GM19023 (cell line): ENCODE results near the gene MARS1.
A peak's percentile ranks its signal among the peaks of the same experiment; 100 is the strongest.
"Not testable (repeated sequence)": the region's sequence is repeated elsewhere in the genome, so short reads cannot be mapped to it uniquely, and the experiment has no call there.

ENCODE experiments used
- ATAC-seq: cut with Tn5 transposase; IDR thresholded peaks from one replicate; pipeline ENCODE4 v1.9.1; 2021; ENCODE audit warnings: mild to moderate bottlenecking, moderate library complexity; ENCODE audit not compliant: unreplicated experiment

Gene MARS1

GRCh38 chr12:57487597-57488401 is at the start of gene MARS1:
TSS of gene MARS1 (plus strand) at chr12:57488068. CDS start at chr12:57488091, 23 bp downstream.
- peak; percentile 99 for ATAC-seq

- no peak for ATAC-seq
These were observed 49.5 kb upstream of the MARS1 start for GRCh38 chr12:57438400-57438799.

GRCh38 chr12:57439762-57440266 is 48.1 kb upstream of the MARS1 start:
- no peak for ATAC-seq

- ATAC-seq: not testable (repeated sequence)
These were observed 46.5 kb upstream of the MARS1 start for GRCh38 chr12:57441393-57441792.

GRCh38 chr12:57441846-57442427 is 45.9 kb upstream of the MARS1 start:
- ATAC-seq: no peak

GRCh38 chr12:57444337-57444736 is 43.5 kb upstream of the MARS1 start:
- not testable (repeated sequence) for ATAC-seq

- ATAC-seq: no peak
These were observed 43.1 kb upstream of the MARS1 start for GRCh38 chr12:57444744-57445143.

GRCh38 chr12:57446292-57446960 is 41.4 kb upstream of the MARS1 start:
- ATAC-seq: no peak

GRCh38 chr12:57448669-57449068 is 39.2 kb upstream of the MARS1 start:
- ATAC-seq: no peak

GRCh38 chr12:57449375-57449774 is 38.5 kb upstream of the MARS1 start:
- ATAC-seq: no peak

- no peak for ATAC-seq
These were observed 37.8 kb upstream of the MARS1 start for GRCh38 chr12:57450057-57450456.

GRCh38 chr12:57451233-57451778 is 36.6 kb upstream of the MARS1 start:
- ATAC-seq: no peak

GRCh38 chr12:57452181-57452936 is 35.5 kb upstream of the MARS1 start:
- ATAC-seq: no peak

GRCh38 chr12:57452937-57453509 is 34.8 kb upstream of the MARS1 start:
- ATAC-seq: no peak

- no peak for ATAC-seq
These were observed 33.7 kb upstream of the MARS1 start for GRCh38 chr12:57454213-57454565.

GRCh38 chr12:57454566-57455373 is 33.1 kb upstream of the MARS1 start, which contains the start of gene INHBE:
TSS of gene INHBE (plus strand) at chr12:57455307. CDS start at chr12:57455537, 230 bp downstream.
- no peak for ATAC-seq

- no peak for ATAC-seq
These were observed 32.3 kb upstream of the MARS1 start for GRCh38 chr12:57455374-57456144.

- ATAC-seq: no peak
These were observed 31.6 kb upstream of the MARS1 start for GRCh38 chr12:57456145-57456700.
